Measurements from ENCODE around the gene MPP1. TPM values are rescaled to one million over a fixed set of nuclear protein-coding genes. Genes with fewer than 3 reads are reported as not detected.

MPP1 gene
- total RNA-seq, 1 experiment from 2014 or later = 27.0 TPM

GRCh38 chrX:154731184-154731583 lies 74.1 kb downstream of the MPP1 start:
- ChIA-PET POLR2A (no interaction called here), CTCF (no interaction called here)
- no peaks in the 10 kb centered on the region for H3K36me3 Mint-ChIP-seq (ENCODE audit: insufficient read depth, unreplicated experiment)
- no peak overlapping the region for H3K4me3 Mint-ChIP-seq (ENCODE audit: unreplicated experiment)
- Histone ChIP-seq H3K4me3 (ENCODE audit: low read depth, low read length) (no peak overlapping the region), H3K27me3 (replicated peaks; ENCODE audit: control insufficient read depth, insufficient read depth, low read length) (no peaks in the 10 kb centered on the region), H3K9me3 (no peaks in the 10 kb centered on the region), H3K36me3 (ENCODE audit: control insufficient read depth, insufficient read depth, low read length) (no peaks in the 10 kb centered on the region), H3K4me1 (no peaks in the 10 kb centered on the region)
- no peak overlapping the region for H3K27ac Mint-ChIP-seq (ENCODE audit: unreplicated experiment)
- H3K4me1 Mint-ChIP-seq (ENCODE audit: low read depth, unreplicated experiment) = no peaks in the 10 kb centered on the region
- no TSS peak for BruUV-seq (replicated peaks)
- no peaks in the 10 kb centered on the region for H3K9me3 Mint-ChIP-seq (ENCODE audit: unreplicated experiment)
- TF ChIP-seq CTCF (IDR thresholded peaks at IDR 0.05; ENCODE audit: insufficient read depth in 1 of 2, low read depth in 1 of 2, low read length in 1 of 2, severe bottlenecking in 1 of 2, unreplicated experiment in 1 of 2) = no peak
- no peak for DNase-seq
- intact Hi-C loops (cut with micrococcal nuclease; ENCODE audit: unreplicated experiment) = no loop called here
- peaks cover 12% of the 10 kb centered on the region for H3K27me3 Mint-ChIP-seq (ENCODE audit: insufficient read depth, unreplicated experiment)

GRCh38 chrX:154730253-154730891 lies 74.9 kb downstream of the MPP1 start:
- Histone ChIP-seq H3K36me3 (ENCODE audit: control insufficient read depth, insufficient read depth, low read length) (no peaks in the 10 kb centered on the region), H3K9me3 (no peaks in the 10 kb centered on the region), H3K4me3 (ENCODE audit: low read depth, low read length) (no peak overlapping the region), H3K4me1 (no peaks in the 10 kb centered on the region), H3K27me3 (replicated peaks; ENCODE audit: control insufficient read depth, insufficient read depth, low read length) (no peaks in the 10 kb centered on the region)
- POLR2A ChIA-PET = no interaction called here
- CTCF ChIA-PET = no interaction called here
- Mint-ChIP-seq H3K27me3 (ENCODE audit: insufficient read depth, unreplicated experiment) (peaks cover 11% of the 10 kb centered on the region), H3K4me1 (ENCODE audit: low read depth, unreplicated experiment) (no peaks in the 10 kb centered on the region), H3K27ac (ENCODE audit: unreplicated experiment) (no peak overlapping the region), H3K36me3 (ENCODE audit: insufficient read depth, unreplicated experiment) (no peaks in the 10 kb centered on the region), H3K4me3 (ENCODE audit: unreplicated experiment) (no peak overlapping the region), H3K9me3 (ENCODE audit: unreplicated experiment) (no peaks in the 10 kb centered on the region)
- TF ChIP-seq CTCF (IDR thresholded peaks at IDR 0.05; ENCODE audit: insufficient read depth in 1 of 2, low read depth in 1 of 2, low read length in 1 of 2, severe bottlenecking in 1 of 2, unreplicated experiment in 1 of 2) = no peak
- no peak for DNase-seq
- intact Hi-C loops (cut with micrococcal nuclease; ENCODE audit: unreplicated experiment) = no loop called here
- no TSS peak for BruUV-seq (replicated peaks)

- no TSS peak for BruUV-seq (replicated peaks)
- TF ChIP-seq CTCF (IDR thresholded peaks at IDR 0.05; ENCODE audit: insufficient read depth in 1 of 2, low read depth in 1 of 2, low read length in 1 of 2, severe bottlenecking in 1 of 2, unreplicated experiment in 1 of 2) = no peak
- Histone ChIP-seq H3K4me1 (no peaks in the 10 kb centered on the region), H3K9me3 (no peaks in the 10 kb centered on the region), H3K4me3 (ENCODE audit: low read depth, low read length) (no peak overlapping the region), H3K27me3 (replicated peaks; ENCODE audit: control insufficient read depth, insufficient read depth, low read length) (no peaks in the 10 kb centered on the region), H3K36me3 (ENCODE audit: control insufficient read depth, insufficient read depth, low read length) (no peaks in the 10 kb centered on the region)
- Mint-ChIP-seq H3K4me1 (ENCODE audit: low read depth, unreplicated experiment) (no peaks in the 10 kb centered on the region), H3K27me3 (ENCODE audit: insufficient read depth, unreplicated experiment) (peaks cover 11% of the 10 kb centered on the region), H3K4me3 (ENCODE audit: unreplicated experiment) (no peak overlapping the region), H3K9me3 (ENCODE audit: unreplicated experiment) (no peaks in the 10 kb centered on the region), H3K27ac (ENCODE audit: unreplicated experiment) (no peak overlapping the region), H3K36me3 (ENCODE audit: insufficient read depth, unreplicated experiment) (no peaks in the 10 kb centered on the region)
- DNase-seq = no peak
- intact Hi-C loops (cut with micrococcal nuclease; ENCODE audit: unreplicated experiment) = no loop called here
- ChIA-PET CTCF (no interaction called here), POLR2A (no interaction called here)
Measured at GRCh38 chrX:154729439-154729838, 75.8 kb downstream of the MPP1 start.

Other genes with a start within 250 kb of the MPP1 start
- gene CTAG1A, start 220.4 kb downstream of the MPP1 start, total RNA-seq (2022) = not detected in 2 replicates
- not detected in 2 replicates for gene CTAG1B, start 186.2 kb downstream of the MPP1 start, total RNA-seq (2022)
- gene CTAG2, start 151.9 kb downstream of the MPP1 start, total RNA-seq (2022) = not detected in 2 replicates
- gene GAB3, start 54.4 kb downstream of the MPP1 start, total RNA-seq (2022) = not detected in 2 replicates
- 106 and 107 TPM in 2 replicates for gene DKC1, start 42.6 kb downstream of the MPP1 start, total RNA-seq (2022)
- gene SMIM9, start 29.2 kb upstream of the MPP1 start, total RNA-seq (2022) = not detected in 2 replicates
- 20.0 and 27.2 TPM in 2 replicates for gene F8A1, start 80.9 kb upstream of the MPP1 start, total RNA-seq (2022)
- 0.20 and 0.32 TPM in 2 replicates for gene F8, start 217.2 kb upstream of the MPP1 start, total RNA-seq (2022)
- gene FUNDC2, start 221.4 kb upstream of the MPP1 start, total RNA-seq (2022) = 47.3 and 52.9 TPM in 2 replicates